Measurements from ENCODE around the gene IKZF1.

The IKZF1 gene

GRCh38 chr7:50352751-50353150, 48.2 kb downstream of the IKZF1 start:
- DNase-seq (ENCODE audit: low read depth in 2 of 2, low spot score in 1 of 2): no peak

GRCh38 chr7:50353201-50353600, 48.7 kb downstream of the IKZF1 start:
- no peak for DNase-seq (ENCODE audit: low read depth in 2 of 2, low spot score in 1 of 2)

DNA sequence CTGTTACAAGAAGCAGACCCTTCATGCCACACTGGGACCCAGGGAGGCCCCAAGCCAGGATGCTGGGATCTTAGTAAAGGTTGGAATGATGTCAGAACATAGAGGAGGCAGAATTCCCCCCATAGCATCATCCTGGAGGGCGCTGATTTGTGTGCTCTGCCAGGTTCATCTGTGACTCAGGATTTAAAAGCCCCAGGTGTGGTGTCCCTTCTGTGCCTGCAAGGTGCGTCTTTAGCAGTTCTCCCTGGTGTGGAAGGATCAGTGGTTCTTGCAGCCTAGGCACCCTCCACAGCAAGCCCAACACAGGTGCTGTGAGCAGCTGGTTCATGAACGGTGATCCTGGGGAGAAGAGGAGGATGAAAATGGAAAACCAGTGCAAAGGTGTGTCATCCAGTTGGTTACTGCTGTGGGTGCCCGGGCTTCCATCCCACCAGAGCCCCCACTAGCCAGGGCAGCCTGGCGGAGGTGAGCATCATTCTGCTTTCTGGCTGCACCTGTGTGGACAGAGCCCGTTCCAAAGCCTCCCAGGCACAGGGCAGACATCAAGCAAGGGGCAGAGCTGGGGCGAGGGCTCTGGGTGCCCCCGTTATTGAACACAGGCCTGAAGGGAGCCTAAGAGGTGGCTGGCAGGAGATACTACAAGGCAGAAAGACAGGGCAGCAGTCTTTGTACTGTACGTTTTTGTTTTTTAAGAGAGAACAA, 49.5 kb downstream of the IKZF1 start:
- no peak for DNase-seq (ENCODE audit: low read depth in 2 of 2, low spot score in 1 of 2)

GRCh38 chr7:50355817-50356178, 51.3 kb downstream of the IKZF1 start:
- no peak for DNase-seq (ENCODE audit: low read depth in 2 of 2, low spot score in 1 of 2)

- DNase-seq (ENCODE audit: low read depth in 2 of 2, low spot score in 1 of 2): no peak
Observed at GRCh38 chr7:50356212-50356944, 51.9 kb downstream of the IKZF1 start.

DNA sequence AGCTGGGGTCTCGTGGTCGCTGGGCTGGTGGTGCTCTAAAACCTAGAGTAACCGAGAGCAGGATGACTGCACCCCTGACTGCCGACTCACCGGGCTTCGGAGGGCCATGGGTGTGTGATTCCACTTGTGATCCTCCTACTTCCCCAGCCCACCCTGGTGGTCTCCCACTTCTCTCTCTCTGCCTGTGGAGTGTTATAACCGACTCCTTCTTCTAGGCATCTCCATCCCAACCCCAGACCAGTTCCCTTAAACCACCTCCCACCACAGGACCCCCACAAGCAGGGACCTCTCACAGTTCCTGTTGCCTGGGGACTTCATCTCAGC, 52.4 kb downstream of the IKZF1 start:
- DNase-seq (ENCODE audit: low read depth in 2 of 2, low spot score in 1 of 2): no peak

- no peak for DNase-seq (ENCODE audit: low read depth in 2 of 2, low spot score in 1 of 2)
Observed at GRCh38 chr7:50357426-50357825, 52.9 kb downstream of the IKZF1 start.

GRCh38 chr7:50358041-50358705, 53.7 kb downstream of the IKZF1 start:
- DNase-seq (ENCODE audit: low read depth in 2 of 2, low spot score in 1 of 2): no peak

GRCh38 chr7:50358779-50359178, 54.3 kb downstream of the IKZF1 start:
- no peak for DNase-seq (ENCODE audit: low read depth in 2 of 2, low spot score in 1 of 2)

GRCh38 chr7:50359258-50359994, 54.9 kb downstream of the IKZF1 start:
- DNase-seq (ENCODE audit: low read depth in 2 of 2, low spot score in 1 of 2): no peak

DNA sequence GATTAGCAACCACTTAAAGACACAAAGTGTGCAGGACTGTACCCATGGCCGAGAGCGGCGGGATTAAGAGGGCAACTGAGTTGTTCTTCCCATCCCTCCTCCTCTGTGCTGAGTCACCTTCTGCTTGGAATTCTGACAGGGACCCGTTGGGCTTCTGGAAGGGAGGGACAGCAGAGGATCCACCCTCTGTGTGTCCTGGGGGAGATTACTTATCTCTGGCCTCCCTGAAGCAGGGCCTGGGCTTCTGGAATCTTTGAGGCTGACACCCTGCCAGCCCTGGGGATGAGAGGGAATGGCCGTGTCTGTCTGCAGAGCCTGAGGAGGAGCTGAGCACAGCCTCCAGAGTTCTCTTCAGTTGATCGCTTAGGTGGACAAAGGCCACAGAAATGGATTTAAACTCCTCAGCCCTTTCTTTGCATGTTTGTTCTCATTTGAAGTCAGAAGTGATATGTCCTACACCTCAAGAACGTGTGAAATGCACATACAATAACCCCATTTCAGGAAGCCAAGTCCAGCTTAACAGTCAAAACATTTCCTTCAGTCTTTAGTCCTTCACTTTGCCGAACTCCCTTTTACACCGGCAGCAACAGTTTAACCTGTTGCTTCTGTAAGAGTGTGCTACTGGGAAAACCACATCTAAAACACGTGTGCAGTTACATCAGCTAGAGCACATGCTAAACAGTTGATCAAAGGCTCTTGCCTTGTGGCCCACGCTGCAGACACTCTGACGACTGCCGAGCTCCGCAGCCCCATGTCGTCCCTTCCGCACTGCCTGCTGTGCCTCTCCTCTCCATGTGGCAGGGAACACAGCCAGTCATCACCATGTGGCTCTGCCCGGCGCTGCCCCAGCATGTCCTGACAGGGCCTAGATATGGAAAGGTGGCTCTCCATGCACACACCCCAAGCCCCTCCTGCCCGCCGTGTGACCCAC, 55.7 kb downstream of the IKZF1 start:
- peak; percentile 58 to 77 for DNase-seq (ENCODE audit: low read depth in 2 of 2, low spot score in 1 of 2)

DNA sequence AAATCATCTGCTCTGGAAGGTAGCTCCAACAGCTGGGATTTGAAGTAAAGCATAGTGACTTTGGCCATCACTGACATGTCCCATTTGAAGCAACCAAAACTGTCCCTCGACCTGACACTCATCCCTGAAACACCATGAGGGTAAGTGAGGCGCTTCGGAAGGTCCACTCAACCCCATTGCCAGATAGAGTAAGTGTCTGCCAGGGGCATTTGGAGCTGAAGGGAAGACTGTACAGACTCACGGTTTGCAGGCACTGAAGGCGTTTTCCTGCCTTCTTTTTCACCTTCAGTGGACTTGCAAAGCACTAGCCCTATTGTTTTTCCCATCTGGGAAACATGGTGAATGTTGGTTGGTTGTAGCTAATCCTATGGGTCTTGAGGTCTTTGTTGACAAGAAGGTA, 57.6 kb downstream of the IKZF1 start:
- no peak for DNase-seq (ENCODE audit: low read depth in 2 of 2, low spot score in 1 of 2)

DNA sequence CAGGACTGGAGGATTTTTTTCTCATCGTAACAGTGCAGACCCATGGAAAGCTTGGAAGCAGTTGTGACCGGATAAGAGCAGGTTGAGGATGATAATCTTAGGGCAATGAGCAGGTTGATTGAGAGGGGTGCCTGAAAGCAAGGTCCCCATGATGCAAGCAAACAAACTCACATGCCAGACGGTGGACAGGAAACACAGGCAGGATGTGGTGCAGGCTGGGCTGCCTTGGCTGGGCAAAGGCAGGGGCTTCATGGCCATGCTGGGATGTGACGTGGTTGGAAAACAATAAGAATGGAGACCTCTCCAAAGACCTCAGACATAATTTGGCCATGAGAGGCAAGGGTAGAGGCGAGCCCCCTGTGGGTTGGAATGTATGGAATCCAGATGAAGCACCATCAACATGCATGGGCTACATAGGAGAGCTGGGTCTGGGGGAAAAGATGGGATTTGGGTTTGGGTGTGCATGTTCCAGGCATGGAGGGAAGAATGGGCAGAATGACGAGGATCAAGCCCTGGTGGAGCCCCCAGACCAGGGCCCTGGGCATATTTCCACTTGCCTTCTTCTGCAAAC, 58.3 kb downstream of the IKZF1 start:
- DNase-seq (ENCODE audit: low read depth in 2 of 2, low spot score in 1 of 2): peak in 1 of 2 donors; percentile 47

- no peak for DNase-seq (ENCODE audit: low read depth in 2 of 2, low spot score in 1 of 2)
Observed at GRCh38 chr7:50363327-50364060, 59.0 kb downstream of the IKZF1 start.

- DNase-seq (ENCODE audit: low read depth in 2 of 2, low spot score in 1 of 2): no peak
Observed at GRCh38 chr7:50364645-50365044, 60.1 kb downstream of the IKZF1 start.

DNA sequence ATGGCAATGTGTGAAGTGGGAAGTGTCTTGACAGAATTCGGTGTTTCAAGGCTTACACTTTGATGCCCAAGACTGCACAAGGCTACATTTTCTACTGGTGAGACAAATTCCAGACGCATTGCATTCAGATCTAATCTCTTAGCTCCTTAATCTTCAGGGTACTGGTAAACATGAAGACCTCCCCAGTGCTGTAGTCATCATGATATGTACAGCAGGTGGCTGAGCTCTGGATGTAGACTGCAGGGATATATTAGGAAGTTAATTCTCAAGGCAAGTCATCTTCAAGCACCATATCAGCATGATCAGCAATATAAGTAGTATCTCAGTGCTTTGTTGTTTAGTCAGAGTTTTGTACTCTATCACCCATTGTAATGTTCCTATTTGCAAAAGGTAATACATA, 61.8 kb downstream of the IKZF1 start:
- DNase-seq (ENCODE audit: low read depth in 2 of 2, low spot score in 1 of 2): no peak

GRCh38 chr7:50367100-50367499, 62.6 kb downstream of the IKZF1 start:
- DNase-seq (ENCODE audit: low read depth in 2 of 2, low spot score in 1 of 2): no peak

- DNase-seq (ENCODE audit: low read depth in 2 of 2, low spot score in 1 of 2): no peak
Observed at GRCh38 chr7:50367570-50367969, 63.1 kb downstream of the IKZF1 start.

DNA sequence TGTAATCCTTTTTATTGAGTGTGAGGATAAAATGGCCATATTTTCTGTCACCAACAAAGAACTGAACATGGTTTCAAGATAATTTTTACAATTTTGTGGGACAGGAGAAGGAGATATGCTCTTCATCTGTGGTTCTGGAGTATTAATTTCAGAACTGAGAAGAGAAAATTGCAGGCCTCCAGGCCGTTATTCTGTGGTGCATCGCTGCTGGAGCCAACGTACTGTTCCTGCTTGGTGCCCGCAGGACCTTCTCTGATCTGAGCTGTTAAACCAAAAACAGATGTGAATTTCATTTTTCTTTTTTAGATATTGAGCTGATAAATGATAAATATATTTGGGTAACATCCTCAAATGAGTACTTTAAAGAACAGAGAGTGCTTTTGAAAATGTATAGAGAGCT, 63.9 kb downstream of the IKZF1 start:
- no peak for DNase-seq (ENCODE audit: low read depth in 2 of 2, low spot score in 1 of 2)

Measured in stimulated activated CD8-positive, alpha-beta memory T cell treated with anti-CD3 and anti-CD28 coated beads, Interleukin-4, amount 100 ng/mL, for 4 hours (primary cell).